ENCODE results near the gene HTR4.

Gene HTR4

DNA sequence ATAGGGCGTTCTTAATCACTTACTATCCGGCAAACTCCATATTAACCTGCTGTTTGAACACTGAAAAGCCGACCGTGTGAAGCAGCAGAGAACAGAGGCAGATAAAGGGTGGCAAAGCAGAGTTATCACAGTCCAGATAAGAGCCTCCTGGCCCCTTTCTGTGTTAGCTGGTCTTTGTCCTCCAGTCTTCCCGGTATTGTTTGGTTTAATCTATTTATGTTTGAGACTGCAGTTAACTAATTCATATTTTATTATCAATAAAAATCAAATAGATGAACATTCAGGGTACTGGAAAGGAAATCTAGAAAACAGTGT, 6.0 kb upstream of the HTR4 start:
- no peak for DNase-seq

GRCh38 chr5:148659641-148660345, 5.5 kb upstream of the HTR4 start:
- no peak for DNase-seq

DNA sequence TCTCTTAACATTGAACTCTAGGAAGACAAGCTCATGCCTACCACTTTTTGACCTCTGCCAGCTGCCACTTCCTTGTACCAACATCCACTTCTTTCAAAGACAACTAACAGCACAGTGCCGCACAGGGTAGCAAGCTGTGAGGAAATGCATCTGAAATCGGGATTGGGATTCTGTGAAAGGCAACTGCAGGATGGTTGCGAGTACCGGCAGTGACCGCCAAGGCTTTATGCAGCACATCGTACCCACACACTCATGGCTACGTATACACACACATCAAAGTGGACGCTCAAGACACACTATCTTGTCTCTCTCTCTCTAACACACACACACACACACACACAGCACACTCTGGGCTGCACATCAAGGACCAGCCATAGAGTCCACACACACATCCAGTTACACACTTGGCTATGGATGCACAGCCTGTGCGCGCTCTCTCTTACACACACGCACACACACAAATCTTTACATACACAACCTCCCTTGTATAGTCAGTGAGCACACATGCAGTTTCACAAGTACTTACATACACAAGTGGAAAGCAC, 964 bp downstream of the HTR4 start:
- DNase-seq, result no peak

DNA sequence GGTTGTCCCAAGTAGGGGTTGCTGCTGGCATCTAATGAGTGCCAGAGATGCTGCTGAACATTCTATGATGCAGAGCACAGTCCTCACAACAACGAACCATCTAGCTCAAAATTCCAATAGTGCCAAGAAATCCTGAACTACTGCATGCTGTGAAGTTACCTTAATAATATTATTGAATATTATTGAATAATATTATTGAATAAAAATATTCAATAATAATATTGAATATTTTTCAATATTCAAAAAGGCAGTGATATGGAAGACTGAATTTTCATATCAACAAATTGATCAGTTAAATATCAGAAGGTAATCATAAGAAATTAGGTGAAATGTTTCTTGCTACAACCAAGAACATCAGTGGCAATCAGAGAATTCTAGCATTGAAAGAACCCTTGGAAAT, 2.8 kb downstream of the HTR4 start:
- DNase-seq, result no peak

GRCh38 chr5:148645527-148645926, 8.8 kb downstream of the HTR4 start:
- DNase-seq, result no peak

- DNase-seq, result no peak
These were observed 12.6 kb downstream of the HTR4 start for GRCh38 chr5:148641735-148642134.

DNA sequence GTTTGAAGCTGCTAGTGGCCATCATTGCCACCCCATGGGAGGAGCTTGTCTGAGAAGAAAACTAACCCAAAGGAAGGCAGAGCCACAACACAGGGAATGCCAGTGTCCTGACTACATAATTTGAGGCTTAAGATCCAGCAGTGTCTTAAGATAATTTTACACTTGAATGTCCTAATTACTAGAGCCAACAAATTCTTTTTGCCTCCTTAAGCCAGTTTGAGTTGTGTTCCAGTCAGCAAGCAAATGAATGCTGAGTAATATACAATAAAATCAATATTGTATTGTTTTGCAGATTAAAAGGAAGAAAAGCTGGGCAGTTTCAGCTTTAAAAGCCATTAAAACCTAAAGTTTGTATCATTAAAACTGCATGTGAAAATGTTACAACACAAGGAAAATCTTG, 13.9 kb downstream of the HTR4 start:
- DNase-seq, result no peak

DNA sequence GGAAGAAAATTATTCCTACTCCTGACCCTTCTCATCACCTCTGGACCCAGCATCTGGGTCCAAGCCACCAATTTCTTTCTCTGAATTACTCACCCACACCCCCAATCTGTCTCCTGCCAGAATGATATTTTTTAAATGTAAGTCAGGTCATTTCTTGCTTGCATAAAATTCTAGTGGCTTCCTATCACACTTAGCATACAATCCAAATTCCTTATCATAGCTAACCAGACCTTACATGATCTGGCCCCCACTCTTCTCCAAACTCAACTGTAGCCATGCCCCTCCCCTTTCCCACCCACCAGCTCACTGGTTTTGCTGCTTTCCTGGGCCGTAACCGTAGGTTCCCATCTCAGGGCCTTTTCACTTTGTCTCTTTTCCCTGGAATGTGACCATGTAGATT, 15.2 kb downstream of the HTR4 start:
- DNase-seq, result no peak

DNA sequence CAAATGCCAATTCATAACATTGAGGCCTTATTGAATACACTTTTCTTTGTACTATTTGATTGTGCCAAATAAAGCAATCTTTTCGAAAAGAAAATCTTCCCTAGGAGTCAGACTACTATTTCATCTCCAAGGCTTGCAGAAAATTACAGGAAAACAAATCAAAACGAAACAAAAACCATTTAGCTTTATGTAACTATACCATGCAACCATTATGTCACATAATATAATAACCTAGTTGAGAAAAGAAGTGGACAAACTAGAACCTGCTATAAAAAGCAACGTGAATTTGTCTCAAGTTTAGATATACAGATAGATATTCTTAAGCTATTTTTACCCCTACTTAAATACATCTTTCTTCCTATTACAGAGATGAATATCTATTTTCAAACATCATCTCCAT, 18.0 kb downstream of the HTR4 start:
- no peak for DNase-seq

DNA sequence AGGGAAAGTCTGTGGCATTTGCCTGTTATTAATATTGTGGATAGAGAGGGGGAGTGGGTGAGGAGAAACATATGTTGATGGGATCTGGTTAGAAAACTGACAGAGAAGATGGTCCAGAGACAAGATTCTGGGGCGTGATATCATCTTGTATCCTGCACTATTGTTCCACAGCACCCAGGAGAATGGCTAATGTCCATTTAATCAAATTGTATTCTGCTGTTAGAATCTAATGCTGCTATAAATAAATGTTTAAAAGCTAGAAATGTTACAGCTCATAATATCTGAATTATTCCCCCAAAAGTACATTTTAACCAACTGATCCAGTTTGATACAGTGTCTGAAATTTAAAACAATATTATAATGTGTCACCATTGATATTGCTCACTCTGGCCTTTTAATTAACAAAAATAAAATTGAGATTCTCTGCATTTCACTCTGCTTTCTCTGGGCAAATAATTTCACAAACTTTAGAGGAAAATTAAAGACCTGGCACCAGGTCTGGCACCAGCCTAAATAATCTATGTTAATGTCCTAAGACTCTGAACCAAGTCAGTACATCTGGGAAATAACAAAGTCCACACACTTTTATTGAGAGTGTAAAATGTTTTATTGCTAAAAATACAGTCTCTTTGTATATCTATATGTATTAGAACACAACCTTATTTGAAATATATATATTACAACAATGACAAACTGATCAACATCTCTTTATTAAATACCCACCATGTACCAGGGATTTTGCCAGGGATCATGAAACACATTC, 18.8 kb downstream of the HTR4 start:
- no peak for DNase-seq

DNA sequence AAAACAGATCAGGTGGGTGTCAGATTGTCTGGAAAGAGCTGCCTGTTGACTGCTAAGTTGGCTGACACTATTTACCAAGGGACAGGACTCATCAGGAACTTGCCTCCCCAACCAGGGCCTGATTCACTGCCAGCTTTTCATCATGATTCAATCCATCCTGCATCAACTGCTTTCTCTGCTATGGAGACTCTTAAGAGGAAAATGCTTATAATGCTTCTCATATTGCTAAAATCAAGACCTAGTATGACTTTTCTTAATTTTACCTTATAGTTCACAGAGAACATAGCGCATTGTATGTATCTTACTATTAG, 21.3 kb downstream of the HTR4 start:
- no peak for DNase-seq

DNA sequence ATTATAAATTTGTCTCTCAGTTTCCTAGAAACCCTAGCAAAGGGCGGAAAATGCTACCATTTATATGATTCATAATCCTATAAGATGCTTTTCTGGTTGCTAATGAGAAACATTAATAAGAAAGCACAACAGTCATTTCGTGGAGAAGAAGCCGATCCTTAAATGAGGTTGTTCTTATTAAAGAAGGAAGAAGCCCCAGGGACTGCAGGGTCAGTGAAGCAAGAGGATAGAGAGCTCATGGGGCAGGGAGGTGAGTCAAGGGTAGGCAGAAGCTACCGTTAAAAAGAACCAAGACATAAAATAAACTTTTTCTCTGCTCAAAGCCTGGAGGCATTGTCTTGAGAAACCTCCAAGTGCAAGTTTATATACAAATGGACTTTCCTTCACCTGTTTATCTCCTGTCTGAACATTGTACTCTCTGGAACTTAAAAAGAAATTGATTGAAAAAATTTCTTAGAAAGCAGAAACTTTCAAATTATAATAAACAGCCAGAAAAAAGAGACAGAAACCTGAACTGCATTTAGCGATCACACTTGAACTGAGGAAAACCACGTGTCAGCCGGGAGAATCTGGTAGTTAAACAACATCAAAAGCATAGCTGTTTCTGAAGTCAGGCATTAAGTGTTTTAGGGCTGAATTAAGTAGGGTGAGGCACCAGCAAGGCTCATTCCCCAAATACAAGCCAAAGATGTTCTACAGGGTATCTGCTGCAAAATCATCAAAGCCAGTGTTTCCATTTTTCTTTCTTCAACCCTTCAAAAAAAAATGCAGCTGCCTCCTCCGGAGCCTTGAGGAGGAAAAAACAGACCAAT, 21.9 kb downstream of the HTR4 start:
- DNase-seq, result peak in 1 of 5 experiments; percentile 5

DNA sequence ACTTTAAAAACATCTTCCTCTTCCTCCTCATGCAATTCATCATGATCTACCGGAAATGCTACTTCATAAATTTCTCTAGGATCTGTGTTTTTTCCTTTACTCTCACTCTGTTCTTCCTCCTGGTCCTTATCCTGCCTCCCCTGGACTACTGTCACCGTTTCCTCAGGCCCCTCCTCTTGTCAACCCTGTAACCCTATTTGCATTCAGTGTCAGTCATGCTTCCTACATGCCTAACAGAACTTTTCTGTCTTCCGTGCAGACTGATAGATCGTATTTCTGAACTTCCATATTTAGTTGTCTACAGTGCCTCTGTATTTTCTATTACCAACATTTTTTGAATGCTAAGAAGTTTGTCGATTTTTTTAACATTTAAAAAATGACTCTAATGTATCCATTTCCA, 27.3 kb downstream of the HTR4 start:
- DNase-seq, result no peak

DNA sequence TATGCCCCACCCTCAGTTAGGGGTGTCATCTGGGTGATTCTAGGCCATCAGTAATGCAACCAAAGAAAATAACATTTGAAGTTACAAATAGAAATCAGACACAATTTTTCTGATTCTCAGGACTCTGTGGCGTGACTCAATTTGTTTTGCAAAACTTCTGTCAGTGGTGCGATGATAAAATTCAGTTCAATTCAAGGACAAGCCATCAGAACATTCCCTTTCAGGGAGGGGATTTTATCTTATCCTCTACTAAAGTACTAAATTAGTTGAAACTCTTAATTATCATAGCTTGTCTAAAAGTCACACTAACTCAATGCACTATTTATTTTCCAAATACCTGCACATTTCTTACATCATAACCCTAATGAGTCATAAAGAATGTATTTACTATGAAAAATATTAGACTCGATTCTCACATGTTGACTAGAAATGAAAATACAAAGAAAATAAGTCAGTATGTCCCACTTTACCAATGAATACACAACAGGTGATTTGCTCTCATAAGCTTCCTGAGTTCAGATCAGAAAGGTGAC, 28.2 kb downstream of the HTR4 start:
- no peak for DNase-seq

- no peak for DNase-seq
These were observed 29.1 kb downstream of the HTR4 start for GRCh38 chr5:148625250-148625649.

DNA sequence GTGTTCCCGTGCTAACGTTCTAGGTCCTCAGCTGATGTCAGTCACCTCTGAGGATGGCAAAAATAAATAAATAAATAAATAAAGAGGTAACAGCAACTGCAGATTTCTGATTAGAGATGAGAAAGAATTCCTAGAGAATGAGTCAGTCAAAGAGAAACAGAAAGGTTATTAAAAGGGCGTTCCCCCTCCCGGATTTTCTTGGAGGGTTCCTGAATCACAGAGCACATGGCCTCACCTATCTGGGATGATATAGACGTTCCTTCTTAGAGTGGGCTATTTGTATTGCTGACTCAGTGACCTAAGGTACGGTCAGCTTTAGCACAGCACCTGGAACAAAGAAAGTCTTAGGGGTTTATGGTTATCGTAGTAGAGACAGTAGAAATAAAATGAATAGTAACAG, 30.6 kb downstream of the HTR4 start:
- no peak for DNase-seq

DNA sequence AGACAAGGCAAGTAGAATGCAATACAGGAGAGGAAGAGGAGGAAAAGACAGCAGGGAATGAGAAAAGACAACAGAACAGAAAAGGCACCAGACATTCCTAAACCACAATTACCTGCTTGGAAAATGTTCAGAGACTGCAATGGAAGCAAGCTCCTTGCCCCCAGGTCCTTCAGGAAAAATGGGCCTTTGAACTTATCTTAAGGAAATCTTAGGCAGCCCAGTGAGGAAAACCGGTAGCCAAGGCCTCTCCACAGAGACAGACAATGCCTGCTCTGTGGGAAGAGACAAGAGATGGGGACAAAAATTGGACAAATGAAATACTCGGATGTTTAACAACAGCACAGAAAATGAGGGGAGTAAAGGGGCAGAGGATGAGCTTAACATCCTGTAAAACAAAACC, 31.2 kb downstream of the HTR4 start:
- DNase-seq, result no peak

GRCh38 chr5:148620696-148621095, 33.6 kb downstream of the HTR4 start:
- peak in 2 of 5 experiments; percentile 23 to 92 for DNase-seq

- no peak for DNase-seq
These were observed 34.2 kb downstream of the HTR4 start for GRCh38 chr5:148620091-148620490.

- no peak for DNase-seq
These were observed 34.8 kb downstream of the HTR4 start for GRCh38 chr5:148619484-148619883.

GRCh38 chr5:148615644-148616275, 38.6 kb downstream of the HTR4 start:
- DNase-seq, result no peak

DNA sequence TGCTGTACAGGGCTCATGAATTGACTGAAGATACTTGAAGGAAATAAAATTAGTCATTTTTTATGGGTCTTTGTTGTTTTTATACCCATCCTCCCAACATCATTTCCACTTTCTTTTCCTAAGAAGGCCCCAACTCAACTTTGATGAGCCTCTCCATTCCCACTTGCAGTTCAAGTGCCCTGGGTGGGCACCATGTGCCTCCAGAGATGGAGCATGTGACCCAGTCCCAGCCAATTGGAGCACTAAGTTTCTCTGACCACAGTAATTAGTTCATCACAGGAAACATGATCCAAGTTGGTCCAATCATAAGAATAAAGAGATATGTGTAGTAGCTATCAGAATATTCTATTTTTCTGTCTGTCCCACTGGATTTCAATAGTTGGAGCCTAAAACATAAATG, 46.9 kb downstream of the HTR4 start:
- DNase-seq, result no peak

DNA sequence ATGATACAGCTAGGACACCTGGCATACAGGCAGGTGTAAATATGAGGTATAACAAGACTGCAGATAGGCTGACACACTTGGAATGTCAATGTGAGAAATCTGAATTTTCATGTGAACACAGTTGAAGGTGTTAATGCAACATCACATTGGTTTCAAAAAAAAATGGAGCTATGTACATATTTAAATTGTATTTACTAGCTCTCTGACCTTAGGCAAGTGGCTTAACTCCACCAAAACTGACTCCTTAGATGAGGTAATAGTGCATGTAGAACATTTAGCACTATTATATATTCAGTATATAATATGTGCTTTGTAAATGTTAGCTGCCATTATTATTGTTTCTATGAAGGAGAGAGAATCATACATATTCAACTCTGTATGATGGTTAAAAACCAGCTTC, 48.0 kb downstream of the HTR4 start:
- no peak for DNase-seq

Data from T-helper 2 cell (primary cell).